Measurements from ENCODE around the gene LETM1.

Gene LETM1

GRCh38 chr4:1778642-1779392 is 77.1 kb downstream of the LETM1 start:
- DNase-seq (ENCODE audit: low read depth in 2 of 2), result no peak

- no peak for DNase-seq (ENCODE audit: low read depth in 2 of 2)
Observed at GRCh38 chr4:1777822-1778641, 77.9 kb downstream of the LETM1 start.

GRCh38 chr4:1776521-1777161 is 79.3 kb downstream of the LETM1 start:
- no peak for DNase-seq (ENCODE audit: low read depth in 2 of 2)

GRCh38 chr4:1775731-1776500 is 80.0 kb downstream of the LETM1 start:
- no peak for DNase-seq (ENCODE audit: low read depth in 2 of 2)

GRCh38 chr4:1773754-1774153 is 82.2 kb downstream of the LETM1 start:
- no peak for DNase-seq (ENCODE audit: low read depth in 2 of 2)

- no peak for DNase-seq (ENCODE audit: low read depth in 2 of 2)
Observed at GRCh38 chr4:1772853-1773538, 83.0 kb downstream of the LETM1 start.

GRCh38 chr4:1771555-1772305 is 84.2 kb downstream of the LETM1 start:
- DNase-seq (ENCODE audit: low read depth in 2 of 2), result no peak

GRCh38 chr4:1770791-1771231 is 85.1 kb downstream of the LETM1 start:
- no peak for DNase-seq (ENCODE audit: low read depth in 2 of 2)

GRCh38 chr4:1770245-1770644 is 85.7 kb downstream of the LETM1 start:
- no peak for DNase-seq (ENCODE audit: low read depth in 2 of 2)

GRCh38 chr4:1769692-1770091 is 86.3 kb downstream of the LETM1 start:
- no peak for DNase-seq (ENCODE audit: low read depth in 2 of 2)

- no peak for DNase-seq (ENCODE audit: low read depth in 2 of 2)
Observed at GRCh38 chr4:1768367-1769034, 87.5 kb downstream of the LETM1 start.

- DNase-seq (ENCODE audit: low read depth in 2 of 2), result no peak
Observed at GRCh38 chr4:1767770-1768366, 88.1 kb downstream of the LETM1 start.

GRCh38 chr4:1767061-1767769 is 88.7 kb downstream of the LETM1 start:
- no peak for DNase-seq (ENCODE audit: low read depth in 2 of 2)

GRCh38 chr4:1766106-1767060 is 89.6 kb downstream of the LETM1 start:
- DNase-seq (ENCODE audit: low read depth in 2 of 2), result no peak

- no peak for DNase-seq (ENCODE audit: low read depth in 2 of 2)
Observed at GRCh38 chr4:1765409-1766072, 90.4 kb downstream of the LETM1 start.

- no peak for DNase-seq (ENCODE audit: low read depth in 2 of 2)
Observed at GRCh38 chr4:1764670-1765069, 91.3 kb downstream of the LETM1 start.

- no peak for DNase-seq (ENCODE audit: low read depth in 2 of 2)
Observed at GRCh38 chr4:1763550-1764080, 92.3 kb downstream of the LETM1 start.
